Measurements from ENCODE around the gene LRRC3C.
"Not testable (repeated sequence)": the region's sequence is repeated elsewhere in the genome, so short reads cannot be mapped to it uniquely, and the experiment has no call there.

LRRC3C gene

DNA sequence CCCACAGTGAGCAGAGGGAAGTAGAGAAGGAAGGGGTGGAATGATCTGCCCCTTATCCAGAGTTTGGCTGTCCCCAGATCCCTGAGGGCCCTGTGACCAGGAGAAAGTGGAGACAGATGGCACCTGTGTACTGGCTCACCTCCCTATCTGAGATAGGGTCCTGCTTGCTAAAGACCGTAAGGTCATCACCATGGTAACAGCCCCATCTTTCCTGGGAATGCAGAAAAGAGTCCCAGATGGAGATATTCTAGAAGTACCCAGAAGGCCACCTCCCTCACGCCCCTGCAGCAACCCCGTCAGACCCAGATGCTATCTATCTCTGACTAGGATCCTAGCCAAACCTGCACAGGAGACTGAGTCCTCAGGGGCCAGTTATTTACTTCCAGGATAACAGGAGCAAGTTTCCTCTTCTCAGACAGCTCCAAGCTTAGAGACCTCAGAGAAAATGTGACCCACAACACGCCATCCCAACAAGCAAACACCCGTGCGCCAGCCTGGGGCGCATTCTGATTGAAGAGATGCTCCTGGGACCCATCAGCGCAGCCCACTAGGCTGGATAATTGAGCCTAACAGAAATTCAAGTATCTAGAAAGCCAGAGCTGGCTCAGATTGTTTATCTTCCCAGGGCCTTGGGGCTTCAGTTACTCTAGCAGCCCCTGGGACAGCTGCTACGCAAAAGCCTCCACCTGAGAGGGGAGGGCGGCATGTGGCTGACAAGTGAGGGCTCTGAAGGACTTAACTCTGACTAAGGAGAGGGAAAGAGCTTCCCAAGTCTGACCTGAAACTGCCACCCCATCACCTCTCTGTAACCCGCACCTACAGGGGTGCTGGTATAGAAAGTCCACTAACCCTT, 2.0 kb upstream of the LRRC3C start:
- DNase-seq, result peak; percentile 45 to 74

DNA sequence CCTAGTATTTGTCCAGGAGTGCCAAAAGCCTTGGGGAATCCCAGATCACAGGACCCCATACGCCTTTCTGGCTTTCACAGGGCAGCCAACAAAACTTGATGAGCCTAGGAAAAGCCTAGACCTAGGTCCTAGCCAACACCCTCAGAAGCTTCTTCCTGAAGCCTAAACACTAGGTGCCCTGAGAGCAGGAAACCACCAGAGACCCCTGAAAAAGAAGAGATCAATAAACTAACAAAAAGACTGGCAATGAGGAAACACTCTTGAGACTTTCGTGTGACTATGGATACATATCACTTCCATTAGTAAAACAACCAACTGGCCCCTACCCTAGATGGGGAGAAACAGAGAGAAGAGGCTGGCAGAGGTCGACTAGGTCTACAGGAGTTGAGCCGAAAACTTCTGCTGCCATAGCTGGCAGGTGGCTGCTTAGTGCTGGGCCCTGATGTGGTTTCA, 1.4 kb upstream of the LRRC3C start:
- DNase-seq, result no peak

DNA sequence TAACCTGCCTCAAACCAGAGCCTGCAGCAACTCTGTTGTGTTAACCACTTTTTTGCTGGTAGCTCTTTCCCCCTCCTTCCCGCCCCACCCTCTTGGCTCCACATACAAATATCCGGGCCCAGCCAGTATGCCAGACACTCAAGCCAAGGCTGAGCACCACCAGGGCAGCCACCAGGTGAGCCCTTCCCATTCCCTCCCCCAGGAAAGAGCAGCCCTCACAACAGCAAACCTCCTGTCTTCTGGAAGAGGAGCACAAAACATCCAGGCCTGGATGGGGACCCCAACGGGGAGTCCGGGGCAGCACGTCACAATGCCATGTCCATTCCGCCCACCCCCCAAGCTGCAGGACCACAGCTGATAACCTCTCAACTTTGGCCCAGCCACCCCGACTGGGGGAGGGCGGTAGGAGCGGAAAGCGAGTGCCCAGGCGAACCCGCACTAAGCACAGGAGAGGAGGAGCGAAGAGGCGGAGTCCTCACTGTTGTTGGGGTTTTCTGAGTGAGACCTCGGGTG, 888 bp upstream of the LRRC3C start:
- no peak for DNase-seq

DNA sequence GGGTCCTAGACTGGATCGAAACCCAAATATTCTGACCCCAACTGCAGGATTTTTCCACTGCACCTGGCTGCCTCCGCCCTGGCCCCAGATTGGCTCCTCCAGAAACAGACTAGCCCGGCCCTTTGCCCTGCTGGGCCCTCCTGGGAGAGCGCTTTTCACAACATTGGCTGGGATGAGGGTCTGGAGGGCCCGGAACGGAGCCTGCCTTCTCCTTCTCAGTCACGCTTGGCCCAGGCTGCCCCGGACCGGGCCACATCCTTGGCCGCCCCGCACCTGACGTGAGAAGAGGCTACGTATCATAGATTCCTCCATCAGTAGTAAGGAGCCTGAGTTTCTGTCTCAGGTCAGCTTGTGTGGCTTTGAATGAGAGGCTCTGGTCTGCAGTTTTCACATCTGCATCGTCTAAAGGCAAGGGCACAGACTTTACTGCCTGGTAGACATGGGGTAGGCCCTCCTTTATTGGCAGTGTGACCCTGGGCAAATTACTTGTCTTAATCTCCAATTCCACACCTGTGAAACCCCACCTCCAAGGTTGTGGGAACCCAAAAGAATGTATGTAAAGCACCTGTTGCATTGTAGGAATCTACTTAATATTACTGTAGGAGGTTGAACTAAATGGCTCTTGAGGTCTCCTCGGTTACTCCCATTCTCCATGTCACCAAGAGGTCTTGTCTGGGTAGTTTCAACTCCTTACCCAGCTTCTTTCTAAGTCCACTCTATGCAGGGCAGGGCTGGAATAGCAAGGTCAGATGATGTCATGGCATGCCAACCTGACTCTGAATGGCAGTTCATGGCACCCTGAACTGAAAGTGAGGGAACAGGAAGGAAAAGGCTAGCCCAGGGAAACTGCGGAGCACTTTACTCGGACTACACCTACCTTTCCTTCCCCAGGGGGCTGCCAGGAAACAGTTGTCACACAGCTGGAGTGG, 661 bp downstream of the LRRC3C start:
- no peak for DNase-seq

DNA sequence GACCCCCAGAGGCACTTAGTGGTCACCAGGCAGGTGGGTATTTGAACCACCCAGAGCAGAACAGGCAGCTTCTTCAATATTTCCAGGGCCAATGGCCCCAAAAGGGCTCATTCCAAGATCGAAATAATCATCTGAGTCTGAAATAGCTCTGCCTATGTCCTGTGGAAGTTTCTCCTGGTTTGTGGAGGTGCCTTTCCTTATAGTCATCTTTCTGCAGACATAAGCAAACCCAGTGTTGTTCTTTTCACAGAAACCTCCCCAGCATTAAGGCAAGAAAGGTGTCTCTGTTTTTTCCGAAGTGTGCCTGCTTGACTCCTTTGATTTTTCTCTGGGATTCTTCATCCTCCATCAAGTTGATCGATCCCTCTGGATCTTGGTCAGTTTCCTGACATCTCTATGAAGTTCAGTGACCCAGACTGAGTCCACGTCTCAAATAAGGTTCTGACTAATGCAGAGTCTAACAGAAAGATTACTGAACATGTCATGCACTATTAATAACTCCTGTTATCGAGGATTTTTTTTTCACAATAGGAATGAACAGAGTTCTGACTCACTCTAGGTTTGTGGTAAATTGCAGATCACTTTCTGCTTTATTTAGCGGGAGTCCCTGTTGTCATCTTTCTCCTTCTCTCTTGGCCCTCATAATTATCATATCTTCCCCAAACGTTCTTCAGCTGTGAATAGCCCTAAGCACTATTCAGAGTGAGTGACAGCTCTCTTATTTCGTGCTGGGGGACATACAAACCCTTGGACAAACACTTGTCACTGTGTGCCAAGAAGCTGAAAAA, 1.5 kb downstream of the LRRC3C start:
- DNase-seq, result no peak

DNA sequence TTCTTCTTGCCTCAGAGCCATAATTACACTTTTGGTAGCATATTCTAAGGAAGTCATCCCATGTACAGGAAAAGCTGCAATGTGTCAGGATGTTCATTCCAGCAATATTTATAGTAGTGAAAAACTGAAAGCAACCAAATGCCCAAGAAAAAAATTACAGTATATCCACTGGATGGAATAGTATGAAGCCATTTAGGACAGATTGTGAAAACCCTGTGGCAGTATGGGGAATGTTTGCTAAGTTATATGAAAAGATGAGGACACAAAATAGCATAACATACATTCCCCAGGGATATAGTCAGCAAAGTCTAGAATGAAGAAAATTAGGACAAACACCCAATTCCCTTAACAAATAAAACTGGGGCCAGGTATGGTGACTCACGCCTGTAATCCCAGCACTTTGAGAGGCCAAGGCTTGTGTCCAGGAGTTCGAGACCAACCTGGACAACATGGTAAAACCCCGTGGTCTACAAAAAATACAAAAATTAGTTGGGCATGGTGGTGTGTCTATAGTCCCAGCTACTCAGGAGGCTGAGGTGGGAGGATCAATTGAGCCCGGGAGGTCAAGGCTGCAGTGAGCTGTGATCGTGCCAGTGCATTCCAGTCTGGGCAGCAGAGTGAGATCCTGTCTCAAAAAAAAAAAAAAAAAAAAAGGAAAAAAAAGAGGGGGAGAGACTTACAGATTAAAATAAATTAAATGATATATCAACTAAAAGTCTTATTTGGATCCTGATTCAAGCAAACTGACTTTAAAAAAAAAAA, 2.3 kb downstream of the LRRC3C start:
- no peak for DNase-seq

DNA sequence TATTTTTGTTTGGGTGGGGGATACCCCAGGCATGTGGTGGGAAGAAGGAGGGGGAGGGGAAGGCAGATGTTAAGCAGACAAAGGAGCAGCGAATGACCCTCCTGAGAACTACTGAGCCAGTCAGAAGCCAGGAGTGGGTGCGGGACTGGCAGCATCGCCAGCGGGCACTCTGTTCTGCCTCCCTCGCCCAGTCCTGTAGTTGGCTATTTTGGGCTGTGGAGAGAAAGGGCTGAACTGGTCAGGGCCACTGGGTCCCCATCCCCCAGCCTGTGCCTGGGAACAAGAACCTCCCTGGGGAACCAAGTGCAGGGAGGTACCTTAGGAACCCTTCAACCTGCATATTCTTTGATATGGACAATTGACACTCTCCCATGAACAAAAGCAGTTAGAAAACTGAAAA, 6.4 kb downstream of the LRRC3C start:
- DNase-seq, result no peak

DNA sequence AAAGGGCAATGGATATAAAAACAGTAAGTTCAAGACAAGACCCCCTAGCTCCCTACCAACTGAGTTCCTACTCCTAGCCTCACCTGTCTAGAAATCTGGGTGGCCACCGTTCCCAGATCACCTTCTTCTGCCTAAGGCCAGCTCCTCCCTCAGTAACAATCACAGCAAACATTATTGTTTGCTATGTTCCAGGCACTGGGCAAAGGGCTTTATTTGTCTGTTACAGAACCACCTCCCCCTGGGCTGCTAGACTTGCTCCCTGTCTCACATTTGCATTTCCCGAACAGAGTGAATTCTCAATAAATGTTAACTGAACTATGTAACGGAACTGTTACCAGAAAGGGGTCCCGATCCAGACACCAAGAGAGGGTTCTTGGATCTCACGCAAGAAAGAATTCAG, 6.8 kb downstream of the LRRC3C start:
- DNase-seq, result no peak

DNA sequence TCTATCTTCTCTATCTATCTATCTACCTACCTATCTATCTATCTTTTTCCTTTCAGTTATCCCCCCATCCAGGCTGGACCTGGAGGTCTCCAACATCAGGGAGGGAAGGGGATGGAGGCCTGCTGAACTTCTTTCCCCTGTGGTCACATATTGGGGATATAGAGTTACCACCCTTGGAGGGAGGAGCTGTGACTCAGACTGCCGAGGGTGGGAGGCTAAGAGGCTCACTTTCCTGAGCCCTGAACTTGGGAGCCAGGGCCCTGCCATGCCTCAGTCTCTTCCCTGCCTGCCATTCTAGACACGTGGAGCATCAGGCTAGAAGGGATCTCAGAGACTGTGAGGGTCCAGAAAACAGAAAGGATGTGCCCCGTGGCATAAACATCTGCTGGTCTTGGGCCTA, 8.4 kb downstream of the LRRC3C start:
- no peak for DNase-seq

DNA sequence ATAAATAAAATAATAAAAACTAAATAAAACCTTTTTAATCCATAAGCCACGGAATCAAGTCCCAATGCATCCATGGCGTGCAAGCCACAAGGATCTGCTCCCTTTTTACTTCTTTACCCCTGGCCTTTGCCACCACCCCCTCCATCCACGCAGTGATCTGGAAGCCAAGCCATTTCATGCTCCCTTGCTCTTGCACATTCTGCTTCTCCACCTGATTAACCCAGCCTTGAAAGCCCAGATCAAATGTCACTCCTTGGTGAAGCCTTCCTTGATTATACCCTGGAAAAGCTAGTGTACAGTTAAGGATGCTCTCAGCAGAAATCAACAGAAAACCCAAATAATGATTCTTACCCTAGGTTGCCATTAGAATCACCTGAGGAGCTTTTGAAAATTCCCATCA, 9.9 kb downstream of the LRRC3C start:
- DNase-seq, result no peak

DNA sequence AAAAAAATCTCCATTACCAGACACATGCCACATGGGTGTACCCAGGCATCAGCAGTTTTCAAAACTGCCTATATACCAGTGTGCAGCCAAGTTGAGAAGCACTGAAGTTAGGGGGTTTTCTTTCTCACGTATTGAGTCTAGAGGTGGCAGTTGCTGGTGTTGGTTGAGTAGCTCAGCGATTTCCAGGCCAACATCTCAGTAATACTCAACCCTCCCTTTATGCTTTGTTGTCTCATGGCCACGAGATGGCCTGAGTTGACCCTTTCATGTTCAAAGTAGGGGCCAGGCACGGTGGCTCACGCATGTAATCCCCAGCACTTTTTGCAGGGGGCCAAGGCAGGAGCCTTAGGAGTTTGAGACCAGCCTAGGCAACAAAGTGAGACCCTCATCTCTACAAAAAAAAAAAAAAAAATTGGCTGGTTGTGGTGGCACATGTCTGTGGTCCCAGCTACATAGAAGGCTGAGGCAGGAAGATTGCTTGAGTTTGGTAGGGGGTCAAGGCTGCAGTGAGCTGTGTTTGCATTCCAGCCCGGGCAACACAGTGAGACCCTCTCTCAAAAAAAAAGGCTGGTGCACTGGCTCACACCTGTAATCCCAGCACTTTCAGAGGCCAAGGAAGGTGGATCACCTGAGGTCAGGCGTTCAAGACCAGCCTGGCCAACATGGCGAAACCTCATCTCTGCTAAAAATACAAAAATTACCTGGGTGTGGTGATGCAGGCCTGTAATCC, 10.8 kb downstream of the LRRC3C start:
- DNase-seq, result no peak

DNA sequence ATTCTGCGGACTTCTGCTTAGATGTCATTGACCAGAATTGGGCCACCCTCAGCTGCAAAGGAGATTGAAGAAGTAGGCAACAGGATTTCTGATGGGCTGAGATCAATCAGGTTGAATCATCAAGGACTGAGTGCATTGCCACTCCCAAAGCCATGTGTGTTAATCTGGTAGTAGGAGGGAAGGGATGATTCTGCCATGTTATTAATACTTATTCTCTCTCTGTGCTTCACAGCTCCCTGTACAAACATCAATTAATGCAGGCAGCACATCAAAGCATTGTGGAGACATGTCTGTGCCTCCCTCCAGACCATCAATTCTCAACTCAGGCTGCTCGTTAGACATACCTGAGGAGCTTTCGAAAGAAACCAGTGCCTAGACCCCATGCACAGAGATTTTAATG, 11.6 kb downstream of the LRRC3C start:
- DNase-seq, result no peak

DNA sequence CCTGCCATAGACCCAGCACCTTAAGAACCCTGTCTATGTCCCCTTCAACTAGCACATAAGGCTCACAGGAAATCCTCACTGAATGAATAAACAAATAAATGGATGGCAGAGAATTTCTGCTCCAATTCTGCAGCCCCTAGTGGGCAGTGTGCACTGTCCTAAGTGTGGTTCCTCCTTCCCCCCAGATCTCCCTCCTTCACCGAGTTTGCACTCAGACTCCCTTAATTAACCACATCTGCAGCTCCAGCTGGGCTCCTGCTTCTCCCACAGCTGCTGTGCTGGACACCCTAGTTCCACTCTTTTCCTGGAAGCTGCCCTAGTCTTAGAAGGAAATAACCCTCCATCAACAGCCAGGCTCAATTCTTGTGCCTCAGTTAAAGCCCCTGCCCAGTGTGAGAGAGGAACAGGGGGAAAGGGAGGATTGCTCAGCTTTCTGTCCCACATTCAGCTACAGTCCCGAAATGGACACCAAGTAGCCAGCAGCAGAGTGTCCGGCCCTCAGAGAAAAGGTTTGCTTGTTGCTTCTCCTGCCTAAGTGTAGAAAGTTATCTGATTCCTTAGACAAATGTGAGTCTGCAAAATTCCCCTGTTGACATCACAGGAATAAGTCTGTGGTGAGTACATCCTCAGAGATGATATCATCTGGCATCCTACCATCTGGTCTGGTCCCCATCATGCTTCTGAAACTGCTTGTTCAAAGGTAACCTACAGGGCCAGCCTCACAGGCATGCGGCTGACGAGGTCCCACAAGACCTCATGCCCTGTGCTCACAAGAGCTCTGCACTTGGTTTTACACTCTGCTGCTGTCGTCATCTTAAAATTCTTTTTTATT, 12.3 kb downstream of the LRRC3C start:
- DNase-seq, result peak; percentile 64 to 84

DNA sequence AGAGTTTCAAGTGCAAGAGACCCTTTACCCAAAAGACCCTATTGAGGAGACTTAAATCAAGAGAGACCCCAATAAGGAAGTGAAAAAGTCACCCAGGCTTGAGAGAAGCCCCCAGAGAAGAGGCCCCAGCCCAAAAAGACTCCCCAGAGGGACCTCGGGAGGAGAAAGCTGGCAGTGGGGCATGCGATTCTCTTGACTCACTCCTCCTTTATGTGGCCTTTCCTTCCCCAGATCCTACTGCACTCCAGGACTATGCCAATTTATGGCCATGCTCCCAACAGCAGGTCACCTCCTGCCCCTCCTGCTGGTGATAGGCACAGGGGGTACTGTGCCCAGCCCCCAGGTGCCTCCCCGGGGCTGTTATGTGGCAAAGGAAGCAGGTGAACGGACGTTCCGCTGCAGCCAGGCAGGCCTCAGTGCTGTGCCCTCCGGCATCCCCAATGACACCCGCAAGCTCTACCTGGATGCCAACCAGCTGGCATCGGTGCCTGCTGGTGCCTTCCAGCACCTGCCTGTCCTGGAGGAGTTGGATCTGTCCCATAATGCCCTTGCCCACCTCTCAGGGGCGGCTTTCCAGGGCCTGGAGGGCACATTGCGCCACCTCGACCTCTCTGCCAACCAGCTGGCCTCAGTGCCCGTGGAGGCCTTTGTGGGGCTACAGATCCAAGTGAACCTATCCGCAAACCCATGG, 16.3 kb downstream of the LRRC3C start:
- DNase-seq, result no peak

DNA sequence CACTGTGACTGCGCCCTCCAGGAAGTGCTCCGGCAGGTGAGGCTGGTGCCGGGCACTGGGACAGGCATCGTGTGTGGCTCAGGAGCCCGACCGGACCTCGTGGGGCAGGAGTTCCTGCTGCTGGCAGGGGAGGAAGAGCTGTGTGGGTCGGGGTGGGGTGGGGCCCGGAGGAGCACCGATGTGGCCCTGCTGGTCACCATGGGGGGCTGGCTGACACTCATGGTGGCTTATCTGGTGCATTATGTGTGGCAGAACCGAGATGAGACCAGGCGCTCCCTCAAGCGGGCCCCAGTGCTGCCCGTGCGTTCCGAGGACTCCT, 16.8 kb downstream of the LRRC3C start:
- no peak for DNase-seq

DNA sequence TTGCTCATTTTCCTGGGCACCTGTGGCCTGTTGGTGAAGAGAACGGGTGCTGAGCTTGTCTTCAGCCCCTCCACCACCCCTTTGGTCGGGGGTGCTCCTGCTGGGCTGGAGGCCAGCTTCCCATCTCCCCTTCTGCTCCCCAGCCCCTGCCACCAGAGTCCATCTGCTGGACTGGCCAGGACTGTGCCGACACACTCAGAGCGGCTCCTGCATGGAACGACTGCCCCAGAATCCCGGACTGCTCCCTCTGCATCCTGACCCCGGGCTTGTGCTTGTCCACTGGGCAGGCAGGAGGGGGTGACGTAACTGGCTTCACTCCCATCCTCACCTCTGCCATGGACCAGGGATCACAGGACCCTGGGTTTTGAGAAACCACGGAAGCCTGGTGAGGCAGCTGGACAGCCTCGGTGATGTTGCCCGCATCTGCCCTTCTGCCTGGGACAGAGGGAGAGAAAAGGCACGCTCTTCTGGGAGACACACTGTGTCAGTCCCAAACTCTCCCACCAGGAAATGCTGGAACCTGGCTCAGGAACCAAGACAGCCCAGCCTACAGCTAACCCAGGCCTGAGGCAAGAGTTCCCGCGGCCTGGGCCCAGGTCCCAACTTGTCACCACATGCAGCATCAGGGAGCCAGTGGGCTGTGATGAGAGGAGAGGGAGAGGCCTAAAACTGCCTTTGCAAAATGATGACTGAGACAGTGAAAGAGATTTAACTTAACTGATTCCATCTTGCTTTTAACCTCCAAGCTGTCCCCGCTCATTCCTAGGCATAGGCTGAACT, 19.2 kb downstream of the LRRC3C start:
- no peak for DNase-seq

DNA sequence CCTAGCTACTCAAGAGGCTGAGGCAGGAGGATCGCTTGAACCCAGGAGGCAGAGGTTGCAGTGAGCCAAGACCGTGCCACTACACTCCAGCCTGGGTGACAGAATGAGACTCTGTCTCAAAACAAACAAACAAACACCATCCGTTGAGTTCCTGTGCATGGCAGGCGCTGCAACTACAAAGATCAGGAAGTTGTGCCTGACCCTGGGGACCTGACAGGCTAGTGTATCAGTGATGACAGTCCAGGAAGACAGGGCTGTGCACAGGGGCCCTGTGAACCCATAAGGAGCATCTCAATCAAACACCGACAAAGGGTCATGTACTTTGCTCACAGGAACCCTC, 20.9 kb downstream of the LRRC3C start:
- not testable (repeated sequence) for DNase-seq

DNA sequence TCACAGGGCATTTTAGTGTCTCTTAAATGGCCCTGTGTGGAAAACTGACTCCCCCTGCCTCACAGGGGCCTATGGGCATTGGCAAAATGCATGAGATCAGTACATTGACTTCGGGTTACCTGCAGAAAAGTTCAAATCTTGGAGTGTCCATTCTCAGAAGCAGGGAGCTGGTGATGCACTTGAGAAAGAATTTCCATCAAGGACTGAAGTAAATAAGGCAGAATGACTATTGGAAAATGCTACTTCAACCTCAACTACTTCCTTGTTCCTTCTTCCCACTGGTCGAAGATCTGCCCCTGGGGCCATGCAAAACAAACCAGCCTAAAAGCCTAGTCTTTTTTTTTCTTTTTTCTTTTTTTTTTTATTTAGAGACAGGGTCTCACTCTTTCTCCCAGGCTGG, 21.5 kb downstream of the LRRC3C start:
- DNase-seq, result no peak

DNA sequence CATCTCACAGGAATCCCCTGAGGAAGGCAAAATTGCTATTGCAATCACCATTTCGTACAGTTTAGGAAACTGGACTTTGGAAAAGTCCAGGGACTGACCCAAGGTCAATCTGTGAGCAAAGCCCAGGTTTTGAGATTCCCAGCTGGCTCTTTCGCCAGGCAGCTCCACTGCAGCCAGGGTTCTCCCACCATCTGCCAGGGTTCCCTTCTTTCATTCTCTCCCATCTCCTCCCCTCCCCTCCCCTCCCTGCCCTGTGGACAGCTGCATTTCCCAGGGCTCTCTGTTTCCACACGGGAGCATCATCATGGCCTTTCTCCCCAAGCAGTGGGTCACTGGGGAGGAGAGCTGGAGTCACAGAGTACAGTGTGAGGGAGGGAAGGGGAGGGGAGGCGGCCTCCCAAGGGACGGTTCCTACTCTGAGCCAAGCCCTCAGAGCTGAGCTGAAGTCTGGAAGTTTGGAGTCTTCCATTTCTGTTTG, 23.4 kb downstream of the LRRC3C start:
- DNase-seq, result peak; percentile 20 to 58

All from NCI-H524 (cell line).